ENCODE results near the gene HAPSTR1.

DNA sequence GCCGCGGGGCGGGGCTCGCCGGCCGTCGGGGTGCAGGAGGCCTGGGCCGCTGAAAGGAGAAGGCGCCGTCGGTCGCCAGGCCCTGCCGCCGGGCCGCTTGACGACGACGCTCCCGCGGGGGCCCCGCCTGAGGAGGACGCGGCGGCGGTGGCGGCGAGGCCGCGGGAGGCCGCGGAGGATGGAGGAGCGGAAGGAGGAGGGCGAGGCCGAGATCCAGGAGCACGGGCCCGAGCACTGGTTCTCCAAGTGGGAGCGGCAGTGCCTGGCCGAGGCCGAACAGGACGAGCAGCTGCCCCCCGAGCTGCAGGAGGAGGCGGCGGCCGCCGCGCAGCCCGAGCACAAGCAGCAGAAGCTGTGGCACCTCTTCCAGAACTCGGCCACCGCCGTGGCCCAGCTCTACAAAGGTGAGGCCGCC, 430 bp downstream of the HAPSTR1 start:
- TF ChIP-seq, protein P1, sequence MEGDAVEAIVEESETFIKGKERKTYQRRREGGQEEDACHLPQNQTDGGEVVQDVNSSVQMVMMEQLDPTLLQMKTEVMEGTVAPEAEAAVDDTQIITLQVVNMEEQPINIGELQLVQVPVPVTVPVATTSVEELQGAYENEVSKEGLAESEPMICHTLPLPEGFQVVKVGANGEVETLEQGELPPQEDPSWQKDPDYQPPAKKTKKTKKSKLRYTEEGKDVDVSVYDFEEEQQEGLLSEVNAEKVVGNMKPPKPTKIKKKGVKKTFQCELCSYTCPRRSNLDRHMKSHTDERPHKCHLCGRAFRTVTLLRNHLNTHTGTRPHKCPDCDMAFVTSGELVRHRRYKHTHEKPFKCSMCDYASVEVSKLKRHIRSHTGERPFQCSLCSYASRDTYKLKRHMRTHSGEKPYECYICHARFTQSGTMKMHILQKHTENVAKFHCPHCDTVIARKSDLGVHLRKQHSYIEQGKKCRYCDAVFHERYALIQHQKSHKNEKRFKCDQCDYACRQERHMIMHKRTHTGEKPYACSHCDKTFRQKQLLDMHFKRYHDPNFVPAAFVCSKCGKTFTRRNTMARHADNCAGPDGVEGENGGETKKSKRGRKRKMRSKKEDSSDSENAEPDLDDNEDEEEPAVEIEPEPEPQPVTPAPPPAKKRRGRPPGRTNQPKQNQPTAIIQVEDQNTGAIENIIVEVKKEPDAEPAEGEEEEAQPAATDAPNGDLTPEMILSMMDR (IDR thresholded peaks at IDR 0.05; ENCODE audit: insufficient read depth, low read length) = no peak
- no peak for TF ChIP-seq GABPA (IDR thresholded peaks at IDR 0.05; ENCODE audit: low read depth)

All from HL-60 (cell line).